SK-N-SH (cell line): ENCODE results near the gene CEP44. TPM values are rescaled to one million over a fixed set of nuclear protein-coding genes. Genes with fewer than 3 reads are reported as not detected.

Source experiments
- CTCF ChIA-PET: fragments of 300-600, 350-600 bp; formaldehyde crosslinking; extraction: SDS; loops from one replicate; lab custom pipeline; 2021; lab: Yijun Ruan, JAX
- POLR2A ChIA-PET: fragments of 350-600 bp; sonication (Branson Sonifier 250); formaldehyde crosslinking; extraction: SDS; loops from one replicate; lab custom pipeline; 2020; ENCODE audit warnings: antibody characterized with exemption, inconsistent platforms; lab: Yijun Ruan, JAX
- DNase-seq: peaks from one replicate; pipeline ENCODE4 v3.0.0; 2012
- H2AFZ ChIP-seq: fragments of 200-600 bp; sonication (generic); 2 replicates; pipeline ENCODE4 v1.8.1; 2016; ENCODE audit warnings: antibody characterized with exemption, mild to moderate bottlenecking, low read depth
- H3F3A ChIP-seq: fragments of 200-600 bp; sonication (generic); replicated peaks from 2 replicates; pipeline ENCODE3; 2016; ENCODE audit warnings: antibody characterized with exemption, mild to moderate bottlenecking; ENCODE audit not compliant: insufficient read depth
- H3K27ac ChIP-seq, 2 experiments: fragments of 200-500 bp in 1 of 2; fragments of 200-600 bp in 1 of 2; sonication (Bioruptor generic) in 1 of 2; sonication (generic), shearing (Covaris generic) in 1 of 2; 2 replicates each; pipeline versions ENCODE4 v1.5.1 to v1.6.1; 2014 to 2016; ENCODE audit warnings: low read depth in 2 of 2, inconsistent platforms in 1 of 2, low read length in 1 of 2, mild to moderate bottlenecking in 1 of 2, mixed read lengths in 1 of 2
- H3K27me3 ChIP-seq: fragments of 200-600 bp; sonication (generic), shearing (Covaris generic); 2 replicates; pipeline ENCODE4 v1.6.1; 2016; ENCODE audit warnings: mixed run types; ENCODE audit not compliant: insufficient read depth
- H3K36me3 ChIP-seq, 2 experiments: fragments of 200-500 bp in 1 of 2; fragments of 200-600 bp in 1 of 2; sonication (Bioruptor generic) in 1 of 2; sonication (generic) in 1 of 2; replicated peaks in 1 of 2; 2 replicates each; pipeline versions ENCODE3 to v1.5.1; 2014 to 2016; ENCODE audit warnings: low read length in 1 of 2, mild to moderate bottlenecking in 1 of 2; ENCODE audit not compliant: insufficient read depth in 2 of 2, control insufficient read depth in 1 of 2
- H3K4me1 ChIP-seq, 2 experiments: fragments of 200-500 bp in 1 of 2; fragments of 200-600 bp in 1 of 2; sonication (Bioruptor generic) in 1 of 2; sonication (generic), shearing (Covaris generic) in 1 of 2; 2 replicates each; pipeline versions ENCODE4 v1.5.1 to v1.6.1; 2014 to 2016; ENCODE audit warnings: low read depth in 1 of 2, low read length in 1 of 2, mixed run types in 1 of 2; ENCODE audit not compliant: insufficient read depth in 2 of 2, control insufficient read depth in 1 of 2
- H3K4me2 ChIP-seq: fragments of 200-600 bp; sonication (generic), shearing (Covaris generic); 2 replicates; pipeline ENCODE4 v1.6.1; 2017; ENCODE audit warnings: mixed run types
- H3K4me3 ChIP-seq, 2 experiments: fragments of 200-500 bp in 1 of 2; fragments of 200-600 bp in 1 of 2; sonication (Bioruptor generic) in 1 of 2; sonication (generic), shearing (Covaris generic) in 1 of 2; 2 replicates each; pipeline versions ENCODE4 v1.5.1 to v1.8.1; 2014 to 2016; ENCODE audit warnings: low read depth in 2 of 2, inconsistent platforms in 1 of 2, low read length in 1 of 2, mild to moderate bottlenecking in 1 of 2, mixed read lengths in 1 of 2, moderate library complexity in 1 of 2
- H3K79me2 ChIP-seq: fragments of 200-600 bp; sonication (generic); 2 replicates; pipeline ENCODE4 v1.8.1; 2017; ENCODE audit warnings: mild to moderate bottlenecking; ENCODE audit not compliant: insufficient read depth
- H3K9ac ChIP-seq: fragments of 200-600 bp; sonication (generic); 2 replicates; pipeline ENCODE4 v1.6.1; 2017; ENCODE audit warnings: mixed run types
- H3K9me2 ChIP-seq: fragments of 200-600 bp; sonication (generic); 2 replicates; pipeline ENCODE4 v1.6.1; 2017; ENCODE audit warnings: mixed run types
- H3K9me3 ChIP-seq: fragments of 200-600 bp; sonication (generic); 2 replicates; pipeline ENCODE4 v1.6.1; 2017; ENCODE audit warnings: mixed run types, mild to moderate bottlenecking, moderate library complexity
- H4K20me1 ChIP-seq: fragments of 200-600 bp; sonication (generic); 2 replicates; pipeline ENCODE4 v1.6.1; 2017; ENCODE audit warnings: mild to moderate bottlenecking, mixed run types; ENCODE audit not compliant: insufficient read depth
- CTCF ChIP-seq: fragments of 200-600 bp; sonication (generic); IDR thresholded peaks from 2 replicates; pipeline ENCODE4 v1.6.1; 2017; ENCODE audit warnings: antibody characterized with exemption, mild to moderate bottlenecking, moderate library complexity
- ELF1 ChIP-seq: IDR thresholded peaks from 2 replicates; pipeline ENCODE4 v1.4.0; 2012
- EP300 ChIP-seq, 2 experiments: IDR thresholded peaks; 2 replicates each; pipeline versions ENCODE4 v1.4.0 to v1.6.1; 2012; ENCODE audit warnings: borderline replicate concordance in 1 of 2, low read depth in 1 of 2, low read length in 1 of 2
- FOXM1 ChIP-seq: IDR thresholded peaks from 2 replicates; pipeline ENCODE4 v1.4.0; 2012; ENCODE audit warnings: low read depth, mild to moderate bottlenecking
- GABPA ChIP-seq: IDR thresholded peaks from 2 replicates; pipeline ENCODE4 v1.4.0; 2012; ENCODE audit warnings: low read depth, mild to moderate bottlenecking
- GATA2 ChIP-seq: sonication (generic); formaldehyde crosslinking; IDR thresholded peaks from 2 replicates; pipeline ENCODE4 v1.5.0; 2020; ENCODE audit warnings: mild to moderate bottlenecking, missing genetic modification reagents
- JUND ChIP-seq: IDR thresholded peaks from 2 replicates; pipeline ENCODE4 v1.4.0; 2012
- MEF2A ChIP-seq: IDR thresholded peaks from 2 replicates; pipeline ENCODE4 v1.4.0; 2012; ENCODE audit warnings: low read depth, borderline replicate concordance
- MXI1 ChIP-seq: IDR thresholded peaks from 2 replicates; pipeline ENCODE4 v1.6.1; 2012; ENCODE audit warnings: mild to moderate bottlenecking, low read depth, low read length, improper control_type of control experiment
- NRF1 ChIP-seq: IDR thresholded peaks from 2 replicates; pipeline ENCODE4 v1.6.1; 2012; ENCODE audit warnings: low read depth, mild to moderate bottlenecking, low read length
- PBX3 ChIP-seq: IDR thresholded peaks from 2 replicates; pipeline ENCODE4; 2012
- POLR2AphosphoS5 ChIP-seq: IDR thresholded peaks from 2 replicates; pipeline ENCODE4 v1.6.1; 2012; ENCODE audit warnings: low read depth, low read length
- RAD21 ChIP-seq: IDR thresholded peaks from 2 replicates; pipeline ENCODE4 v1.6.1; 2012; ENCODE audit warnings: mild to moderate bottlenecking, low read length
- RFX5 ChIP-seq: IDR thresholded peaks from 2 replicates; pipeline ENCODE4 v1.6.1; 2012; ENCODE audit warnings: mild to moderate bottlenecking, improper control_type of control experiment, low read length
- RXRA ChIP-seq: IDR thresholded peaks from 2 replicates; pipeline ENCODE4 v1.4.0; 2012; ENCODE audit warnings: low read depth, mild to moderate bottlenecking, borderline replicate concordance
- TEAD4 ChIP-seq: IDR thresholded peaks from 2 replicates; pipeline ENCODE4 v1.4.0; 2012; ENCODE audit warnings: mild to moderate bottlenecking, borderline replicate concordance; ENCODE audit not compliant: insufficient read depth
- YY1 ChIP-seq: IDR thresholded peaks from 2 replicates; pipeline ENCODE4 v1.4.0; 2012; ENCODE audit warnings: low read depth, mild to moderate bottlenecking
- WGBS: methylation state at CpG from one replicate; pipeline ENCODE4 v1.1.6; 2017; ENCODE audit warnings: low lambda C conversion rate; 5-methylcytosine and 5-hydroxymethylcytosine counted together
- polyA plus RNA-seq, 3 experiments: library from polyadenylated mRNA; depleted of rRNA; stranded (reverse); fragments of >200 nt; gene quantifications; 2 replicates each; pipeline ENCODE4 v1.2.3, GENCODE V29; 2012
- TF ChIP-seq, protein P1 (sequence below): IDR thresholded peaks from 2 replicates; pipeline ENCODE4 v1.4.0; 2012; ENCODE audit warnings: low read depth
- TF ChIP-seq, protein P2 (sequence below): IDR thresholded peaks from 2 replicates; pipeline ENCODE4 v1.6.1; 2012; ENCODE audit warnings: mild to moderate bottlenecking, low read depth, low read length, moderate library complexity
- TF ChIP-seq, protein P3 (sequence below): IDR thresholded peaks from 2 replicates; pipeline ENCODE4 v1.4.0; 2012; ENCODE audit warnings: low read depth, borderline replicate concordance

CEP44 gene
- polyA plus RNA-seq, 1 of the 3 experiments (the other 2 are of a cell fraction) = 3.8 TPM

DNA sequence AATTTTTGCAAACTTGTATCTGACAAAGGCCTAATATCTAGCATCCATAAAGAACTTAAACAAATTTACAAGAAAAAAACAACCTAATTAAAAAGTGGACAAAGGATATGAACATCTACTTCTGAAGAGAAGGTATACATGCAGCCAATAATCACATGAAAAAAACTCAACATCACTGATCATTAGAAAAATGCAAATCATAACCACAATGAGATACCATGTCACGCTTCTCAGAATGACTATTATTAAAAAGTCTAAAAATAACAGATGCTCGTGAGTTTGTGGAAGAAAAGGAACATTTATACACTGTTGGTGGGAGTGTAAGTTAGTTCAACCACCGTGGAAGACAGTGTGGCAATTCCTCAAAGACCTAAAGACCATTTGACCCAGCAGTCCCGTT is 24.0 kb downstream of the CEP44 start:
- no peaks in the 10 kb centered on the region for H3K9me2 ChIP-seq
- no peak overlapping the region for H3K27ac ChIP-seq
- no peak overlapping the region for H3K9ac ChIP-seq
- H2AFZ ChIP-seq = no peak overlapping the region
- H3K4me1 ChIP-seq = peaks cover 0 to 2% of the 10 kb centered on the region in 2 experiments; a peak in 2 of 4 replicates
- H3K4me3 ChIP-seq = no peak overlapping the region
- no peaks in the 10 kb centered on the region for H3K27me3 ChIP-seq
- H3F3A ChIP-seq = no peaks in the 10 kb centered on the region
- ChIA-PET POLR2A (no interaction called here), CTCF (interaction anchor here (1.0 kb wide), 1 partner anchor 11 kb away, joined by 3 read pairs; no protein-coding TSS in a partner anchor)
- 92% methylated on average over 4 of the region's 4 CpGs for WGBS
- H3K4me2 ChIP-seq = no peak overlapping the region
- peaks cover 47 to 62% of the 10 kb centered on the region in 2 experiments for H3K36me3 ChIP-seq
- no peaks in the 10 kb centered on the region for H4K20me1 ChIP-seq
- TF ChIP-seq FOXM1 (no peak), RXRA (no peak), NRF1 (no peak), GATA2 (CRISPR knock-in tag) (no peak), YY1 (no peak), JUND (no peak), EP300 (IDR thresholded peaks at IDR 0.05; ENCODE audit: borderline replicate concordance in 1 of 2, low read depth in 1 of 2, low read length in 1 of 2) (no peak), TEAD4 (no peak), GABPA (no peak), MEF2A (no peak), CTCF (no peak), ELF1 (no peak), RFX5 (no peak), PBX3 (no peak), POLR2AphosphoS5 (no peak), MXI1 (no peak), RAD21 (no peak)
- TF ChIP-seq, protein P1, sequence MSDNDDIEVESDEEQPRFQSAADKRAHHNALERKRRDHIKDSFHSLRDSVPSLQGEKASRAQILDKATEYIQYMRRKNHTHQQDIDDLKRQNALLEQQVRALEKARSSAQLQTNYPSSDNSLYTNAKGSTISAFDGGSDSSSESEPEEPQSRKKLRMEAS = no peak
- TF ChIP-seq, all 33 proteins: peak for 0
- no peak for DNase-seq
- no peaks in the 10 kb centered on the region for H3K9me3 ChIP-seq
- H3K79me2 ChIP-seq = no peaks in the 10 kb centered on the region

- Histone ChIP-seq H3F3A (peaks cover 9% of the 10 kb centered on the region), H3K79me2 (no peaks in the 10 kb centered on the region), H3K9me2 (no peaks in the 10 kb centered on the region), H2AFZ (no peak overlapping the region), H3K4me1 (peaks cover 8 to 10% of the 10 kb centered on the region in 2 experiments; a peak in 3 of 4 replicates), H3K4me3 (no peak overlapping the region), H3K27me3 (no peaks in the 10 kb centered on the region), H3K4me2 (no peak overlapping the region), H3K27ac (no peak overlapping the region), H4K20me1 (no peaks in the 10 kb centered on the region), H3K9me3 (no peaks in the 10 kb centered on the region), H3K9ac (no peak overlapping the region), H3K36me3 (peaks cover 43 to 65% of the 10 kb centered on the region in 2 experiments)
- WGBS = 89% methylated on average over 3 of the region's 3 CpGs
- no peak for DNase-seq
- ChIA-PET CTCF (no interaction called here), POLR2A (no interaction called here)
- TF ChIP-seq RAD21 (no peak), GATA2 (CRISPR knock-in tag) (no peak), CTCF (no peak)
- TF ChIP-seq, protein P2, sequence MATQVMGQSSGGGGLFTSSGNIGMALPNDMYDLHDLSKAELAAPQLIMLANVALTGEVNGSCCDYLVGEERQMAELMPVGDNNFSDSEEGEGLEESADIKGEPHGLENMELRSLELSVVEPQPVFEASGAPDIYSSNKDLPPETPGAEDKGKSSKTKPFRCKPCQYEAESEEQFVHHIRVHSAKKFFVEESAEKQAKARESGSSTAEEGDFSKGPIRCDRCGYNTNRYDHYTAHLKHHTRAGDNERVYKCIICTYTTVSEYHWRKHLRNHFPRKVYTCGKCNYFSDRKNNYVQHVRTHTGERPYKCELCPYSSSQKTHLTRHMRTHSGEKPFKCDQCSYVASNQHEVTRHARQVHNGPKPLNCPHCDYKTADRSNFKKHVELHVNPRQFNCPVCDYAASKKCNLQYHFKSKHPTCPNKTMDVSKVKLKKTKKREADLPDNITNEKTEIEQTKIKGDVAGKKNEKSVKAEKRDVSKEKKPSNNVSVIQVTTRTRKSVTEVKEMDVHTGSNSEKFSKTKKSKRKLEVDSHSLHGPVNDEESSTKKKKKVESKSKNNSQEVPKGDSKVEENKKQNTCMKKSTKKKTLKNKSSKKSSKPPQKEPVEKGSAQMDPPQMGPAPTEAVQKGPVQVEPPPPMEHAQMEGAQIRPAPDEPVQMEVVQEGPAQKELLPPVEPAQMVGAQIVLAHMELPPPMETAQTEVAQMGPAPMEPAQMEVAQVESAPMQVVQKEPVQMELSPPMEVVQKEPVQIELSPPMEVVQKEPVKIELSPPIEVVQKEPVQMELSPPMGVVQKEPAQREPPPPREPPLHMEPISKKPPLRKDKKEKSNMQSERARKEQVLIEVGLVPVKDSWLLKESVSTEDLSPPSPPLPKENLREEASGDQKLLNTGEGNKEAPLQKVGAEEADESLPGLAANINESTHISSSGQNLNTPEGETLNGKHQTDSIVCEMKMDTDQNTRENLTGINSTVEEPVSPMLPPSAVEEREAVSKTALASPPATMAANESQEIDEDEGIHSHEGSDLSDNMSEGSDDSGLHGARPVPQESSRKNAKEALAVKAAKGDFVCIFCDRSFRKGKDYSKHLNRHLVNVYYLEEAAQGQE = no peak
- TF ChIP-seq, protein P3, sequence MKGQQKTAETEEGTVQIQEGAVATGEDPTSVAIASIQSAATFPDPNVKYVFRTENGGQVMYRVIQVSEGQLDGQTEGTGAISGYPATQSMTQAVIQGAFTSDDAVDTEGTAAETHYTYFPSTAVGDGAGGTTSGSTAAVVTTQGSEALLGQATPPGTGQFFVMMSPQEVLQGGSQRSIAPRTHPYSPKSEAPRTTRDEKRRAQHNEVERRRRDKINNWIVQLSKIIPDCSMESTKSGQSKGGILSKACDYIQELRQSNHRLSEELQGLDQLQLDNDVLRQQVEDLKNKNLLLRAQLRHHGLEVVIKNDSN = no peak
These were observed 29.3 kb downstream of the CEP44 start for GRCh38 chr4:174312993-174313392.
